Endometrial microvascular endothelial cells (primary cell): ENCODE measurements around the gene DDX43. TPM values are rescaled to one million over a fixed set of nuclear protein-coding genes. Genes with fewer than 3 reads are reported as not detected.
"Not testable (repeated sequence)": the region's sequence is repeated elsewhere in the genome, so short reads cannot be mapped to it uniquely, and the experiment has no call there.

Source experiments
- in situ Hi-C: cut with HindIII; loops from 2 replicates; pipeline ENCODE4 v1.10.0; 2017; ENCODE audit warnings: low sequenced_read_pairs, low pct_unique_long_range_greater_than_20kb; ENCODE audit errors: inconsistent ontology term
- total RNA-seq: library from RNA; depleted of rRNA; stranded (reverse); fragments of >200 nt; gene quantifications from one replicate; pipeline ENCODE4 v1.2.3, GENCODE V29; 2015; ENCODE audit errors: inconsistent ontology term

DDX43 gene
- total RNA-seq, 1 donor from 2014 or later, result 0.19 TPM

GRCh38 chr6:73382462-73383113, 12.0 kb upstream of the DDX43 start:
- in situ Hi-C loops, result no loop called here

- in situ Hi-C loops, result no loop called here
Measured at GRCh38 chr6:73388433-73388799, 6.2 kb upstream of the DDX43 start.

- in situ Hi-C loops, result no loop called here
Measured at GRCh38 chr6:73388800-73389512, 5.7 kb upstream of the DDX43 start.

GRCh38 chr6:73389854-73390253, 4.8 kb upstream of the DDX43 start:
- in situ Hi-C loops, result no loop called here

- in situ Hi-C loops, result no loop called here
Measured at GRCh38 chr6:73391675-73392074, 3.0 kb upstream of the DDX43 start.

- in situ Hi-C loops, result not testable (repeated sequence)
Measured at GRCh38 chr6:73392188-73392587, 2.4 kb upstream of the DDX43 start.

GRCh38 chr6:73393278-73393677, 1.4 kb upstream of the DDX43 start:
- in situ Hi-C loops, result no loop called here

GRCh38 chr6:73395875-73396274, 1.2 kb downstream of the DDX43 start:
- in situ Hi-C loops, result no loop called here

- in situ Hi-C loops, result no loop called here
Measured at GRCh38 chr6:73400656-73401055, 6.0 kb downstream of the DDX43 start.

- in situ Hi-C loops, result no loop called here
Measured at GRCh38 chr6:73409395-73409794, 14.8 kb downstream of the DDX43 start.

- in situ Hi-C loops, result no loop called here
Measured at GRCh38 chr6:73413102-73413501, 18.5 kb downstream of the DDX43 start.

GRCh38 chr6:73418081-73418741, 23.6 kb downstream of the DDX43 start:
- in situ Hi-C loops, result no loop called here

GRCh38 chr6:73421534-73421933, 26.9 kb downstream of the DDX43 start:
- in situ Hi-C loops, result no loop called here

- in situ Hi-C loops, result no loop called here
Measured at GRCh38 chr6:73435236-73435635, 40.6 kb downstream of the DDX43 start.

- in situ Hi-C loops, result no loop called here
Measured at GRCh38 chr6:73443555-73443954, 48.9 kb downstream of the DDX43 start.

GRCh38 chr6:73451223-73452106, 56.8 kb downstream of the DDX43 start:
- in situ Hi-C loops, result no loop called here

GRCh38 chr6:73452107-73452461, 57.5 kb downstream of the DDX43 start, which contains the start of gene CGAS:
TSS of gene CGAS (minus strand) at chr6:73452297. CDS start at chr6:73452181, 116 bp downstream.
- in situ Hi-C loops, result no loop called here

GRCh38 chr6:73455865-73456629, 61.4 kb downstream of the DDX43 start:
- in situ Hi-C loops, result no loop called here

GRCh38 chr6:73459474-73459873, 64.8 kb downstream of the DDX43 start:
- in situ Hi-C loops, result not testable (repeated sequence)
